Dermis microvascular lymphatic vessel endothelial cell (primary cell): ENCODE data around the gene ATP11A. TPM values are rescaled to one million over a fixed set of nuclear protein-coding genes. Genes with fewer than 3 reads are reported as not detected.

Experiments
- DNase-seq, 2 donors: peaks; one replicate each; pipeline versions ENCODE4 v3.0.0 to v3.0.0-alpha.2; 2010; ENCODE audit warnings: low read depth in 2 of 2
- total RNA-seq: library from RNA; depleted of rRNA; stranded (reverse); fragments of >200 nt; gene quantifications from 2 replicates; pipeline ENCODE4 v1.2.1, GENCODE V29; 2014

The ATP11A gene
- total RNA-seq, 1 donor from 2014 or later = 11.2 TPM

GRCh38 chr13:112818040-112818697 lies 128.3 kb downstream of the ATP11A start:
- no peak for DNase-seq

GRCh38 chr13:112818698-112819045 lies 128.8 kb downstream of the ATP11A start:
- DNase-seq = no peak

GRCh38 chr13:112819111-112819510 lies 129.3 kb downstream of the ATP11A start:
- no peak for DNase-seq

GRCh38 chr13:112819816-112820215 lies 130.0 kb downstream of the ATP11A start:
- no peak for DNase-seq

GRCh38 chr13:112820318-112820717 lies 130.5 kb downstream of the ATP11A start:
- DNase-seq = no peak

GRCh38 chr13:112821340-112822055 lies 131.7 kb downstream of the ATP11A start:
- no peak for DNase-seq

GRCh38 chr13:112822851-112823250 lies 133.0 kb downstream of the ATP11A start:
- no peak for DNase-seq

GRCh38 chr13:112824429-112824828 lies 134.6 kb downstream of the ATP11A start:
- no peak for DNase-seq

- DNase-seq = no peak
Observed at GRCh38 chr13:112825071-112825470, 135.2 kb downstream of the ATP11A start.

- DNase-seq = no peak
Observed at GRCh38 chr13:112825875-112826274, 136.0 kb downstream of the ATP11A start.

- no peak for DNase-seq
Observed at GRCh38 chr13:112826565-112826964, 136.7 kb downstream of the ATP11A start.

- DNase-seq = no peak
Observed at GRCh38 chr13:112828082-112828699, 138.4 kb downstream of the ATP11A start.

- DNase-seq = no peak
Observed at GRCh38 chr13:112828756-112829155, 138.9 kb downstream of the ATP11A start.

- no peak for DNase-seq
Observed at GRCh38 chr13:112831196-112831595, 141.4 kb downstream of the ATP11A start.

GRCh38 chr13:112831801-112832200 lies 142.0 kb downstream of the ATP11A start:
- DNase-seq = no peak

- DNase-seq = no peak
Observed at GRCh38 chr13:112832811-112833210, 143.0 kb downstream of the ATP11A start.

- no peak for DNase-seq
Observed at GRCh38 chr13:112833551-112834257, 143.9 kb downstream of the ATP11A start.

- no peak for DNase-seq
Observed at GRCh38 chr13:112835344-112835743, 145.5 kb downstream of the ATP11A start.

GRCh38 chr13:112835796-112836195 lies 146.0 kb downstream of the ATP11A start:
- no peak for DNase-seq

- no peak for DNase-seq
Observed at GRCh38 chr13:112836940-112837339, 147.1 kb downstream of the ATP11A start.

- DNase-seq = no peak
Observed at GRCh38 chr13:112837371-112838037, 147.7 kb downstream of the ATP11A start.
